Endothelial cell of umbilical vein (primary cell): ENCODE results near the gene MPDU1. TPM values are rescaled to one million over a fixed set of nuclear protein-coding genes. Genes with fewer than 3 reads are reported as not detected.

Source experiments
- BruUV-seq: library from RNA; stranded (reverse); fragments of 400-500 nt; replicated peaks from 2 replicates; lab custom pipeline; 2021; lab: Mats Ljungman, UMichigan
- CTCF ChIA-PET: fragments of 300-600, 350-600 bp; sonication (Branson Sonifier 250); formaldehyde crosslinking; loops from one replicate; lab custom pipeline; 2021; ENCODE audit warnings: antibody characterized with exemption, inconsistent platforms; lab: Charles Lee
- POLR2A ChIA-PET: fragments of 300-600, 350-600 bp; sonication (Branson Sonifier 250); formaldehyde crosslinking; loops from one replicate; lab custom pipeline; 2021; ENCODE audit warnings: antibody characterized with exemption, inconsistent platforms; lab: Charles Lee
- DNase-seq: peaks from one replicate; pipeline ENCODE4 v3.0.0-alpha.2; 2011; ENCODE audit warnings: low read depth, low spot score
- FAIRE-seq: peaks from 2 replicates; lab custom pipeline; 2011; peaks lifted over from hg19 to GRCh38; lab: Jason Lieb, UNC
- H2AFZ ChIP-seq: 2 replicates; pipeline ENCODE4 v1.6.0; 2012; ENCODE audit warnings: low read depth, low read length, control low read depth, inconsistent platforms
- H3K27ac ChIP-seq: 2 replicates; pipeline ENCODE4 v1.5.1; 2011; ENCODE audit warnings: low read depth, mild to moderate bottlenecking, control low read depth, low read length, moderate library complexity; ENCODE audit not compliant: insufficient read depth
- H3K27me3 ChIP-seq, 2 experiments: 2 replicates each; pipeline versions ENCODE4 v1.6.0 to v1.6.1; 2011; ENCODE audit warnings: low read length in 2 of 2, mixed read lengths in 1 of 2; ENCODE audit not compliant: control insufficient read depth in 2 of 2, insufficient read depth in 2 of 2
- H3K36me3 ChIP-seq, 2 experiments: 2 replicates in 1 of 2; 3 replicates in 1 of 2; pipeline ENCODE4 v1.5.1; 2011; ENCODE audit warnings: low read length in 2 of 2, mild to moderate bottlenecking in 1 of 2, moderate library complexity in 1 of 2; ENCODE audit not compliant: control insufficient read depth in 2 of 2, insufficient read depth in 2 of 2; ENCODE audit errors: extremely low read depth in 1 of 2
- H3K4me1 ChIP-seq: 3 replicates; pipeline ENCODE4 v1.5.1; 2011; ENCODE audit warnings: mild to moderate bottlenecking, low read length; ENCODE audit not compliant: control insufficient read depth, insufficient read depth; ENCODE audit errors: extremely low read depth
- H3K4me2 ChIP-seq: 2 replicates; pipeline ENCODE4 v1.6.1; 2011; ENCODE audit warnings: low read length, control low read depth, mixed read lengths; ENCODE audit not compliant: insufficient read depth
- H3K4me3 ChIP-seq, 3 experiments: fragments of 200-600 bp in 1 of 3; sonication (generic), shearing (Covaris generic) in 1 of 3; replicated peaks in 1 of 3; 2 replicates each; pipeline ENCODE4 v1.5.1; 2011 to 2016; ENCODE audit warnings: control low read depth in 3 of 3, low read length in 3 of 3, mild to moderate bottlenecking in 2 of 3, inconsistent platforms in 1 of 3, low read depth in 1 of 3, moderate library complexity in 1 of 3; ENCODE audit not compliant: insufficient read depth in 1 of 3
- H3K79me2 ChIP-seq: 2 replicates; pipeline ENCODE4 v1.6.0; 2012; ENCODE audit warnings: low read length, inconsistent platforms; ENCODE audit not compliant: control insufficient read depth, insufficient read depth
- H3K9ac ChIP-seq: replicated peaks from 2 replicates; pipeline ENCODE3; 2011; ENCODE audit warnings: low read length, control low read depth; ENCODE audit not compliant: insufficient read depth; ENCODE audit errors: extremely low read depth
- H3K9me1 ChIP-seq: replicated peaks from 3 replicates; pipeline ENCODE4 v1.6.0; 2011; ENCODE audit warnings: mild to moderate bottlenecking, low read length; ENCODE audit not compliant: control insufficient read depth, insufficient read depth; ENCODE audit errors: extremely low read depth
- H3K9me3 ChIP-seq: replicated peaks from 2 replicates; pipeline ENCODE4 v1.5.1; 2012; ENCODE audit warnings: low read length, inconsistent platforms; ENCODE audit not compliant: control insufficient read depth, insufficient read depth
- H4K20me1 ChIP-seq: replicated peaks from 2 replicates; pipeline ENCODE3; 2011; ENCODE audit warnings: mild to moderate bottlenecking, low read length; ENCODE audit not compliant: control insufficient read depth, insufficient read depth; ENCODE audit errors: extremely low read depth
- EZH2 ChIP-seq: IDR thresholded peaks from 2 replicates; pipeline ENCODE4 v1.6.1; 2012; ENCODE audit warnings: borderline replicate concordance, low read depth, mild to moderate bottlenecking, moderate library complexity, low read length, inconsistent platforms; ENCODE audit not compliant: severe bottlenecking
- FOS ChIP-seq: IDR thresholded peaks from 2 replicates; pipeline ENCODE4 v1.6.1; 2011; ENCODE audit warnings: mild to moderate bottlenecking, low read length, moderate library complexity, borderline replicate concordance; ENCODE audit not compliant: insufficient read depth
- GATA2 ChIP-seq: IDR thresholded peaks from 2 replicates; pipeline ENCODE4 v1.7.0; 2011; ENCODE audit warnings: low read depth, mild to moderate bottlenecking, moderate library complexity, mixed read lengths, low read length; ENCODE audit not compliant: insufficient read length, insufficient read depth
- JUN ChIP-seq: IDR thresholded peaks from 2 replicates; pipeline ENCODE4 v1.6.1; 2011; ENCODE audit warnings: borderline replicate concordance, low read depth; ENCODE audit not compliant: insufficient read length, insufficient read depth
- MYC ChIP-seq: IDR thresholded peaks from one replicate; pipeline ENCODE4 v1.6.1; 2011; ENCODE audit warnings: mild to moderate bottlenecking, low read depth, low read length
- POLR2A ChIP-seq: IDR thresholded peaks from 2 replicates; pipeline ENCODE4 v1.6.1; 2012; ENCODE audit warnings: low read depth, mild to moderate bottlenecking, control low read depth, low read length
- POLR2AphosphoS5 ChIP-seq: IDR thresholded peaks from 2 replicates; pipeline ENCODE4 v1.6.1; 2012; ENCODE audit warnings: low read depth, mild to moderate bottlenecking, control low read depth, low read length, moderate library complexity; ENCODE audit not compliant: insufficient read depth
- dilution Hi-C: fragments of 300-500 bp; cut with MboI; formaldehyde crosslinking; loops from one replicate; pipeline ENCODE4 v1.15.0; 2019; ENCODE audit warnings: low sequenced_read_pairs; ENCODE audit not compliant: extremely low pct_ligation_motif_present
- intact Hi-C: fragments of 100-400 bp; cut with micrococcal nuclease; formaldehyde crosslinking; loops from one replicate; pipeline ENCODE4 v1.10.0; 2022
- polyA plus RNA-seq, 4 experiments: library from polyadenylated mRNA; depleted of rRNA in 3 of 4; stranded (reverse) in 3 of 4; unstranded in 1 of 4; fragments of >200 nt; gene quantifications; 2 replicates each; pipeline versions ENCODE4 v1.2.1 to v1.2.3, GENCODE V29; 2011 to 2012; ENCODE audit warnings: missing spikeins in 1 of 4
- total RNA-seq: library from RNA; stranded (reverse); gene quantifications from 2 replicates; pipeline ENCODE4 v1.2.3, GENCODE V29; 2021
- TF ChIP-seq, protein P1 (sequence below), 2 donors: IDR thresholded peaks; 1 replicate in 1 of 2; 2 replicates in 1 of 2; pipeline ENCODE4 v1.5.1; 2011; ENCODE audit warnings: low read length in 2 of 2, mild to moderate bottlenecking in 2 of 2, moderate library complexity in 2 of 2, control low read depth in 1 of 2, inconsistent platforms in 1 of 2, low read depth in 1 of 2; ENCODE audit not compliant: insufficient read depth in 1 of 2; ENCODE audit errors: extremely low read depth in 1 of 2
- TF ChIP-seq, protein P2 (sequence below): IDR thresholded peaks from 2 replicates; pipeline ENCODE4 v1.6.1; 2011; ENCODE audit not compliant: insufficient read depth, insufficient read length

MPDU1 gene
- total and polyA plus RNA-seq, 2 donors (not counting 3 experiments of a cell fraction or from before 2014, with no cell fraction given): 78.0 to 368 TPM

DNA sequence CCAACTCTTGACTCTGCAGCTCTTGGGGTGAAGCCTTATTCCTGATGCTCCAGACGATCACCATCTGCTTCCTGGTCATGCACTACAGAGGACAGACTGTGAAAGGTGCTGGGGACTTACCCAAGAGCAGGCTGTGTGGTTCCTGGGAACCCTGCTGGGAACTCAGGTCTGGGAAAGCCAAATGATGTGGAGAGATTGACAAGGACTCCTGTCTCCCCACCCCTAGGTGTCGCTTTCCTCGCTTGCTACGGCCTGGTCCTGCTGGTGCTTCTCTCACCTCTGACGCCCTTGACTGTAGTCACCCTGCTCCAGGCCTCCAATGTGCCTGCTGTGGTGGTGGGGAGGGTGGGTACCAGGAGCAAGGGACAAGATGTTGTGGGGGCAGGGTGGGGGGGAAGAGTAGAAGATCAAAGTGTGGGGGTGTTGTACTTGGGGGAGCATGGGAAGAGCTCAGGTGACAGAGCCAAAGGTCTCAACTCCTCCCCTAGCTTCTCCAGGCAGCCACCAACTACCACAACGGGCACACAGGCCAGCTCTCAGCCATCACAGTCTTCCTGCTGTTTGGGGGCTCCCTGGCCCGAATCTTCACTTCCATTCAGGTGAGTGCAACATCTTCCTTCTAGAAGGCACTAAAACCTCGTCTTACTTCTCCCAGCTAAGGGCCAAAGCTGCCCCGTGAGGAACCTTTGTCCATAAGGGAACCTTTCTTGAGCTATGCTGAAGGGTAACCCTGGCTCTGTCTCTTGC is 3.2 kb downstream of the MPDU1 start:
- DNase-seq: no peak
- Histone ChIP-seq H2AFZ (no peak overlapping the region), H4K20me1 (no peaks in the 10 kb centered on the region), H3K4me2 (no peak overlapping the region), H3K36me3 (peaks cover 7 to 17% of the 10 kb centered on the region in 2 experiments), H3K4me1 (peaks cover 26% of the 10 kb centered on the region), H3K27ac (no peak overlapping the region), H3K79me2 (peaks cover 22% of the 10 kb centered on the region), H3K9me3 (no peaks in the 10 kb centered on the region), H3K9me1 (no peaks in the 10 kb centered on the region), H3K27me3 (no peaks in the 10 kb centered on the region), H3K4me3 (no peak overlapping the region), H3K9ac (no peak overlapping the region)
- BruUV-seq: no TSS peak
- dilution Hi-C loops: no loop called here
- CTCF ChIA-PET: interaction anchor here (0.8 to 5.1 kb wide), 4 partner anchors 11 to 231 kb away, joined by 3 to 61 read pairs (median 5); partner anchors contain the start of genes SENP3, TP53 and WRAP53
- no peak for TF ChIP-seq POLR2A
- no peak for TF ChIP-seq POLR2AphosphoS5
- TF ChIP-seq JUN: no peak
- TF ChIP-seq, protein P1, sequence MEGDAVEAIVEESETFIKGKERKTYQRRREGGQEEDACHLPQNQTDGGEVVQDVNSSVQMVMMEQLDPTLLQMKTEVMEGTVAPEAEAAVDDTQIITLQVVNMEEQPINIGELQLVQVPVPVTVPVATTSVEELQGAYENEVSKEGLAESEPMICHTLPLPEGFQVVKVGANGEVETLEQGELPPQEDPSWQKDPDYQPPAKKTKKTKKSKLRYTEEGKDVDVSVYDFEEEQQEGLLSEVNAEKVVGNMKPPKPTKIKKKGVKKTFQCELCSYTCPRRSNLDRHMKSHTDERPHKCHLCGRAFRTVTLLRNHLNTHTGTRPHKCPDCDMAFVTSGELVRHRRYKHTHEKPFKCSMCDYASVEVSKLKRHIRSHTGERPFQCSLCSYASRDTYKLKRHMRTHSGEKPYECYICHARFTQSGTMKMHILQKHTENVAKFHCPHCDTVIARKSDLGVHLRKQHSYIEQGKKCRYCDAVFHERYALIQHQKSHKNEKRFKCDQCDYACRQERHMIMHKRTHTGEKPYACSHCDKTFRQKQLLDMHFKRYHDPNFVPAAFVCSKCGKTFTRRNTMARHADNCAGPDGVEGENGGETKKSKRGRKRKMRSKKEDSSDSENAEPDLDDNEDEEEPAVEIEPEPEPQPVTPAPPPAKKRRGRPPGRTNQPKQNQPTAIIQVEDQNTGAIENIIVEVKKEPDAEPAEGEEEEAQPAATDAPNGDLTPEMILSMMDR (IDR thresholded peaks at IDR 0.05; ENCODE audit: extremely low read depth in 1 of 2, insufficient read depth in 1 of 2, low read depth in 1 of 2, low read length in 2 of 2): no peak
- TF ChIP-seq, protein P2, sequence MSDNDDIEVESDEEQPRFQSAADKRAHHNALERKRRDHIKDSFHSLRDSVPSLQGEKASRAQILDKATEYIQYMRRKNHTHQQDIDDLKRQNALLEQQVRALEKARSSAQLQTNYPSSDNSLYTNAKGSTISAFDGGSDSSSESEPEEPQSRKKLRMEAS: no peak
- no peak for TF ChIP-seq FOS
- no peak for TF ChIP-seq MYC
- no peak for TF ChIP-seq GATA2
- TF ChIP-seq EZH2: no peak
- POLR2A ChIA-PET: interaction anchor here (1.2 kb wide), 1 partner anchor 11 kb away, joined by 3 read pairs; no protein-coding TSS in a partner anchor
- intact Hi-C loops: no loop called here
- no peak for FAIRE-seq
